Lower leg skin (tissue), 3 donors: Measurements from ENCODE around the gene ARHGAP22.

Experiments used
- CTCF ChIP-seq, 3 donors: fragments of 450-650 bp; IDR thresholded peaks; one replicate each; pipeline ENCODE4 v1.5.1; 2016; ENCODE audit warnings: antibody characterized with exemption in 3 of 3, mild to moderate bottlenecking in 3 of 3, moderate library complexity in 2 of 3
- POLR2A ChIP-seq, 2 donors: fragments of 450-650 bp; IDR thresholded peaks; one replicate each; pipeline ENCODE4 v1.6.1; 2016 to 2017; ENCODE audit warnings: antibody characterized with exemption in 2 of 2, mild to moderate bottlenecking in 1 of 2, moderate library complexity in 1 of 2

- TF ChIP-seq POLR2A (IDR thresholded peaks at IDR 0.05): no peak
- TF ChIP-seq CTCF (IDR thresholded peaks at IDR 0.05): no peak
Observed at GRCh38 chr10:48400850-48401220, 204.0 kb downstream of the ARHGAP22 start.
